HL-60/S4 treated with retinoic acid at 250 ng/mL for 4 days and 3 days (cell line): ENCODE data around the gene SIK3.
"Not testable (repeated sequence)": the region's sequence is repeated elsewhere in the genome, so short reads cannot be mapped to it uniquely, and the experiment has no call there.

Experiments
- in situ Hi-C: fragments of 300-500 bp; cut with MboI; formaldehyde crosslinking; loops from 2 replicates; pipeline ENCODE4 v1.7.0; 2022; ENCODE audit warnings: low sequenced_read_pairs

The SIK3 gene

GRCh38 chr11:116853461-116854073, 244.7 kb downstream of the SIK3 start:
- in situ Hi-C loops = no loop called here

GRCh38 chr11:116852261-116853031, 245.8 kb downstream of the SIK3 start:
- in situ Hi-C loops = no loop called here

GRCh38 chr11:116851626-116852025, 246.6 kb downstream of the SIK3 start:
- in situ Hi-C loops = no loop called here

DNA sequence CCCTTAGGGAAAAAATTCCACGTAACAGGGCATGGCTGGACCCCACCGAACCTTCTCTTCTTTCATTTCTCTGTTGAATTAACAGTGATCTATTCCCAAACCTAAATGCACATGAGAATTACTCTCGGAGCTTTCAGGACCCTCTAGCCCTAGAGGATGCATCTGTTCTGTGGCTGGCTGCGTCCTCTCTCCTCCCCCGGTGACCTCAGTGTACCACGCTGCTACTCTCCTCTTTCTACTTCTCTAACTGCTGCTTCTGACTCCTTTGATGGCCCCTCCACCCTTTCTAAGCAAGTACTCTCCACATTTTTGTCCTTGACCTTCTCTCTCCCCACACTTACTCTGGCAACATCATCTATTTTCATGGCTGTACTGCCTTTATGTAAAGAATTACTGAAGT, 248.7 kb downstream of the SIK3 start:
- in situ Hi-C loops = no loop called here

GRCh38 chr11:116849060-116849459, 249.2 kb downstream of the SIK3 start:
- in situ Hi-C loops = no loop called here

- in situ Hi-C loops = no loop called here
Measured at GRCh38 chr11:116847612-116848011, 250.6 kb downstream of the SIK3 start.

DNA sequence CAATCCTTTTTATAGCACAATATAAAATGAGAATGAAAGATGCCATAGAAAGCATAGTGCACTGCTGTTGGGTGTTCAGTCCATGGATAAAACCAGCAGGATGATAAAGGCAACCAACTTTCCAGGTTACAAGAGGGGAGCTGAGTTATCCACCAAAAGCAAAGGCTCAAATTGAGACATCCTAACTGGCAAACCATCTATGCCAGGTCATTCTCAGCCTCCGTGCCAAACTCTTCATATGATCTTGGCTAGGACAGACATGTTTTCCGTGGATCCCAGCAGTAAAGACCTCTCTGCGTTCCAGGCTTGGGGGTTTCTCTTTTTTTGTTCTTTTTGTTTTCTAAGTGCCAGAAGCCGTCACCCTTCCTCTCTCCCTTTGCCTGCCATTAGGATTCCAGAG, 253.5 kb downstream of the SIK3 start:
- in situ Hi-C loops = no loop called here

DNA sequence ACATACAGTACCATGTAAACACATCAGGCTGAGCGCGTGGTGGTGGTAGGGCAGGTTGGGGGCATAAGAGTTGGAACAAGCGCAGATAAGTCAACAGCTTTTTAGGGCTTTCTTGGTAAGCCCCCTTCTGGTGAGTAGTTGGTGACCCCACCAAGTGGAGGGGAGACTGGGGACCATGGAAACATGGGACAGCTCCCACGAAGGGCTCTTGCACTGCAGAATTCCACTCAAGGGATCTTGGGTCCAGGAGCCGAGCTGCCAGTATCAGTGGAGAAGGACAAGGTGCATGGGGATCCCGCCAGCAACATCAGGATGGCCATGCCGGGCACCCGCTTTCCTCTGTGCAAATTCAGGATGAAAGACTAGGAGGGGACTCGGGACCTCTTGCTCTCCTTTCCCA, 254.6 kb downstream of the SIK3 start:
- in situ Hi-C loops = no loop called here

- in situ Hi-C loops = no loop called here
Measured at GRCh38 chr11:116842909-116843308, 255.3 kb downstream of the SIK3 start.

- in situ Hi-C loops = no loop called here
Measured at GRCh38 chr11:116842117-116842516, 256.1 kb downstream of the SIK3 start.

- in situ Hi-C loops = no loop called here
Measured at GRCh38 chr11:116840746-116841296, 257.4 kb downstream of the SIK3 start.

- in situ Hi-C loops = no loop called here
Measured at GRCh38 chr11:116840224-116840745, 257.9 kb downstream of the SIK3 start.

GRCh38 chr11:116838321-116839084, 259.7 kb downstream of the SIK3 start:
- in situ Hi-C loops = no loop called here

- in situ Hi-C loops = no loop called here
Measured at GRCh38 chr11:116837231-116838091, 260.8 kb downstream of the SIK3 start, which contains the start of gene APOA1. Gene APOA1, minus strand, starts transcription at chr11:116837622. Its CDS starts 235 bp downstream, at chr11:116837387.

DNA sequence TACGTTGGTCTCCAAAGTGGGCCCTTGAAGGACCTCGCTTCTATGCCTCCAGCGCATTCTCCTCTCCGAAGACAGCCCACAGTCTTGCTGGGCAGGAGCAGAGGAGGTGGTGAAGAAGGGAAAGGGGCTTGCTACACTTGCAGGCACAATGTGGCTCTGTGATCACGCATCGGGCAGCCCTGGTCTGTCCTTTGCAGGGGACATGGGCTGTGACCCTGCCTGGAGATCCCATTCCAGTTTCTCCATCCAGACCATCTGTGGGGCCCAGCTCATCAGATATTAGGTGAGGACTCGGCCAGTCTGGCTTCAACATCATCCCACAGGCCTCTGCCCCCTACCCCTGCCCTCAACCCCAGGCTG, 261.6 kb downstream of the SIK3 start:
- in situ Hi-C loops = no loop called here

DNA sequence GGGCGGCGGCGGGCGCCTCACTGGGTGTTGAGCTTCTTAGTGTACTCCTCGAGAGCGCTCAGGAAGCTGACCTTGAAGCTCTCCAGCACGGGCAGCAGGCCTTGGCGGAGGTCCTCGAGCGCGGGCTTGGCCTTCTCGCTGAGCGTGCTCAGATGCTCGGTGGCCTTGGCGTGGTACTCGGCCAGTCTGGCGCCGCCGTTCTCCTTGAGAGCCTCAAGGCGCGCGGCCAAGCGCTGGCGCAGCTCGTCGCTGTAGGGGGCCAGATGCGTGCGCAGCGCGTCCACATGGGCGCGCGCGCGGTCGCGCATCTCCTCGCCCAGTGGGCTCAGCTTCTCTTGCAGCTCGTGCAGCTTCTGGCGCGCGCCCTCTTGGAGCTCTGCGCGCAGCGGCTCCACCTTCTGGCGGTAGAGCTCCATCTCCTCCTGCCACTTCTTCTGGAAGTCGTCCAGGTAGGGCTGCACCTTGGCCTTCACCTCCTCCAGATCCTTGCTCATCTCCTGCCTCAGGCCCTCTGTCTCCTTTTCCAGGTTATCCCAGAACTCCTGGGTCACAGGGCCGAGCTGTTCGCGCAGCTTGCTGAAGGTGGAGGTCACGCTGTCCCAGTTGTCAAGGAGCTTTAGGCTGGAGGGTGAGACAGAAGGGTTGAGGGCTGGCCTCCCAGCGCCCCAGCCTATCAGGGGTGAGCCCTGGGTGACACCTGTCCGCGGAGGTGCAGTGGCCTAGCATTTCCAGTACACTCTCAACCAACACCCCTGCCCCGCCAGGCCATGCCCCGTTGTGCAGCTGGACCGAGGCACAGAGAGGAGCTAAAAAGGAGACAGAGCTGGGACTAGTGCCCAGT, 262.2 kb downstream of the SIK3 start:
- in situ Hi-C loops = no loop called here

DNA sequence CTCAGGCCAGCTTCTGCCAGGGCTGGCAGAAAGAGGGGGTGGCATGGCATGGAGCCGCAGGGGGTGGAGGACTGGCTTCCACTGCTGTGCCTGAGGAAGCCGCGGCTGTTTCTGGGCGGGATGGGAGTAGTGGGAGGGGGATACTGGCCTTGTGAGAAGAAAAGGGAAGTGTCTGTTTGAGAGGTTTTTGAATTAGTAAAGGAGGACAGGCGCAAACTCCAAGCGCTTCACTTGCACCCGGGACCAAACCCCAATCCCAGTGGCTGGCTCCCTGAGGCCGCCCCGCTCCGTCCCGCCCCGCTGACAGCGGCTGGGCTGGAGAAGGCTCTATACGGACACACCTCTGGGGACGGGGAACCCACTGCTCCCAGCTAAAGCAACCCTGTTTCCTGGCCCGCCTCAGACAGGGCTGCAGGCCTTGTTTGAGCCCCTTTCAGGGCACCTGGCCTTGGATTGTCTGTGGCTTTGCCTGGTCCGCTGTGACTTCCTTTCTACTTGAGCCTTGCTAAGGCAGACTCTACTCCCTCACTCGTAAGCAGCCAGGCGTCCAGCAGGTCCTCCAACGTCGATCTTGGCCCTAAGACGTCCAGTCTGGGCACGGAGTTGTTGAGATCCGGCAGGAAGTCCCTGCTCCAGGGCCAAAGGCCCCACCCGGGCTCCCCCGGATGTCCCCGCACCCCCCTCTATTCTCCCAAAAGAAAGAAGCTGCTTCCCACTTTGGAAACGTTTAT, 263.0 kb downstream of the SIK3 start:
- in situ Hi-C loops = no loop called here

DNA sequence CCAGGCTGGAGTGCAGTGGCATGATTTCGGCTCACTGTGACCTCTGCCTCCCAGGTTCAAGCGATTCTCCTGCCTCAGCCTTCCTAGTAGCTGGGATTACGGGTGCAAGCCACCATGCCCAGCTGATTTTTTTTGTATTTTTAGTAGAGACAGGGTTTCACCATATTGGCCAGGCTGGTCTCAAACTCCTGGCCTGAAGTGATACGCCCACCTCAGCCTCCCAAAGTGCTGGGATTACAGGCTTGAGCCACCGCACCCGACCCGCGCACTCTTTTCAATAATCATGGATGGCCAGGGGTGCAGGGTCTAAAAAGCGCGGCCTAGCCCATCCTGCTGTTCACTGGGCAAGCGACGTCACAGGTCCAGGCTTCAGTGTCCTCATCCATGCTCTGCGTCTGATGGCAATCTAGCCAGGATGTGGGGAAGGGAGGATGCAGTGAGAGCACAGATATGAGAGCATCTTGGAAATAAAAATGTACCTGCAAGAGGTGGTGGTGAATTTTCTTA, 263.6 kb downstream of the SIK3 start:
- in situ Hi-C loops = not testable (repeated sequence)
